ENCODE measurements around the gene TMEM204.

The TMEM204 gene

DNA sequence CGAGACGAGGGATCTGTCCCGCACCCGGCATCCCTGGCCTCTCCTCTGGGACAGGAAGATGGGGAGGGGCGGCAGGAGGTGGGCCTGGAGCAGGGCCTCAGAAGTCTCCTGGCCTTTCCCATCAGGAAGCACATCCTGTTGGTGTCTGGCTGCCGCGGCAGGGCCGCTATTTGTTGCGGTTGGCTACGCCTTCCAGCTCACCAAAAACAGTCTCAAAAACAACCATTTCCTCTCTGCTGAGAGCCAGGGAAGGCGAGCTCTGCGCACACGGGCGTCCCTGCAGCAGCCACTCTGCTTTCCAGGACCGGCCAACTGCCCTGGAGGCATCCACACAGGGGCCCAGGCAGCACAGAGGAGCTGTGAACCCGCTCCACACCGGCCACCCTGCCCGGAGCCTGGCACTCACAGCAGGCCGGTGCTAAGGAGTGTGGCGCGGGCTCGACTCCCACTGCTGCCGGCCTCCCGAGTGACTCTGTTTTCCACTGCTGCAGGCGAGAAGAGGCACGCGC is at the start of gene TMEM204:
Gene TMEM204 (plus strand): TSS at position 224 of the 509 bp plus-strand sequence. CDS start 610 bp downstream, outside the sequence.
- FAIRE-seq: no peak

DNA sequence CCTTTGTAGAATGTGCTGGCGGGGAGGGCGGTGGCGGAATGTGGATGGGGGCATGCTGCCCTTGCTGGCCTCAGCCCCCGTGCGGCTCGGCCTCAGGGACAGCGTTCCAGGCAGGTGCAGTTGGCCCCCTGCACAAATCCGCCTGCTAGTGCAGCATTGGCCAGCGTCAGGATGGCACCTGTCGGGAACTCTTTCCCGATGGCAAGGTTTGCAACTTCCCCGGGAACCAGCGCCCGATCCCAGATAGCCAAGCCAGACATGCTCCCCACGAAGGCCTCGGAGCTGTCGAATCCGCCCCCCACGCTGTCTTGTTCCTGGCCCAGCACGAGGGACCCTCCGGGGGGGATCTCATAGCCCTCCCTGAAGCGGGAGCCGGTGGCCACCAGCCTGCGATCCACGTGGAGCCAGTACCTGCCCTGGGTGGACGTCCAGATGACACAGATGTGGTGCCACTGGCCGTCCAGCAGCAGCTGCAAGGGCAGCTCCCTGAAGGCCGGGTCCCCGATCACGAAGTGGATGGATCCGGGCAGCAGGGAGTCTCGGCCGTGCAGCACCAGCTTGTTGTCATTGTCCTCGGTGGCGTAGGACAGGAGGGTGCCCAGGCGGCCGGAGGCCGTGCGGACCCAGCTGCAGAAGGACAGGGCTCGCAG is 47.5 kb upstream of the TMEM204 start:
- FAIRE-seq: no peak

DNA sequence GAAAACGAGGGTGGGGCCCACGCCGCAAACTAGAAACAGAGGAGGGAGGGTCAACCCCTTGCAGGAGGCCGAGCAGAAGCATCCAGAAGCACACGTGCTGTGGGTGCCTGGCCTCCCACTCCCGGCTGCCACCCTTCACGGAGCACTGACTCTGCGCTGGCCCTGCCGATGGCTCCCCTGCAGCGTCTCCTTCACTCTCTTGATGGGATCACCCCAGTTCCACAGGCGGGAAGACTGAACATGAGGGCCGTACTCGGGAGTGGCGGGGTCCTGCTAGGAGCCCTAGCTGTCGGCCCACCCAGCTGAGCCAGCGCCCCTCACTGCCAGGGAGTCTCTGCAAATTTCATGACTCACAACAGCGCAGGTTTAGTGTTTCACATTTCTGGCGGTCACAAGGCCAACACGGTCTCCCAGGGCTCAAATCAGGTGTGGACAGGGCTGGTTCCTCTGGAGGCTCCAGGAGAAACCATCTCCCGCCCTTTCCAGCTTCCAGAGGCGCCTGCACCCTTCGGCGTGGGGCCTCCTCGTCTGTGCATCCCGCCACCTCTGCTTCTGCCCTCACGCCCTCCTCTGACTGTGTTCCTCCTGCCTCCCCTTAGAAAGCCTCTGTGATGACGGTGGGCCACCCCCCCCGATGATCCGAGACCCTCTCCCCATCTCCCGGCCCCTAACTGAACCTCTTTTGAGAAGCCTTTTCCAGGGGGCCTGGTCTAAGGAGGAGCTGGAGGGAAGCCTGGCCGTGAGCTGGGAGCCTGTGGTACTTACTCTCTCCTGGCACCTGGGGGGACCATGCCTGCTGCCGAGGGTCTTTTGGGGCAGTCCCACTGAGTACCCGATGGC is 46.7 kb upstream of the TMEM204 start:
- FAIRE-seq: no peak

- no peak for FAIRE-seq
Measured at GRCh38 chr16:1487395-1488053, 45.9 kb upstream of the TMEM204 start.

DNA sequence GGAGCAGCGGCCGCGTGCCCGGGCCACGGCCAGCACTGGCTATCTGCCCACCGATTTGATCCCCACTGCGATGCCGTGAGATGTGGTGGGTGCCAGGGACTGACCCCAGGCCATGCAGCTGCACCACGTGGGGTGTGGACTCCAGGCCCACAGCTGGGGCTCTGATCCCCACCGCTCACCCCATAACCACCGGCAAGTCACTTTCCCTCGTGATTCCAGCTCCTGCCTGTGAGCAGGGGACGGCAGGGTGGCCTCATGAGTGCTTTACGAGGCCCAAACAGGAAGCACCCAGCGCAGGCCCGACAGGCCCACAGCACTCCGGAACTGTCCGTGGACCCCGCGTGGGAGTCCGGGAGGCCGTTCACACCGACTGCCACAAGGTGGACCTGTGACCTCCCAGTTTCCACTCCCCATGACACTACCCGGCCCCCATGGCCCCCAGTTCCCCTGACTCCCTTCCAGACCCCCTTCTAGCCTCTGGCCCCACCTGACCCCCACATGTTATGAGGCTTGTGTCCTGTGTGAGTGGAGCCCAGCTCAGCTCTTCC is 45.3 kb upstream of the TMEM204 start:
- no peak for FAIRE-seq

- FAIRE-seq: no peak
Measured at GRCh38 chr16:1488619-1489018, 44.8 kb upstream of the TMEM204 start, which contains the start of gene PTX4. Gene PTX4, minus strand, starts transcription at chr16:1488944. Its CDS starts 35 bp downstream, at chr16:1488909.

DNA sequence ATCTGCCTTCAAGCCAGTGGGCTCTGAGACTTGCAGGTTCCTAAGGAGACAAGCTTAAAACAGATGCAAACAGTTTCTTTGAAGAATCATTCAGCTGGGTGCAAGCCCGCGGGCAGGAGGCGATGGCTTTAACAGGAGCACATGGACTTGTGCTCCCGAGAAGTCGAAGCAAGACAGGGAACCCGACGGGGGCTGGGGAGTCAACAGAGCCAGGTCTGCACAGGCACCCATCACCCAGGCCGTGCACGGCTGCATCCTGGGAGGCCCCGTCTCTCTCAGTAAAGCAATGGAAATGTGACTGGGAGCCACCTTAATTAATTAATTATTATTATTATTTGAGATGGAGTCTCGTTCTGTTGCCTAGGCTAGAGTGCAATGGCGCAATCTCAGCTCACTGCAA is 44.4 kb upstream of the TMEM204 start:
- no peak for FAIRE-seq

DNA sequence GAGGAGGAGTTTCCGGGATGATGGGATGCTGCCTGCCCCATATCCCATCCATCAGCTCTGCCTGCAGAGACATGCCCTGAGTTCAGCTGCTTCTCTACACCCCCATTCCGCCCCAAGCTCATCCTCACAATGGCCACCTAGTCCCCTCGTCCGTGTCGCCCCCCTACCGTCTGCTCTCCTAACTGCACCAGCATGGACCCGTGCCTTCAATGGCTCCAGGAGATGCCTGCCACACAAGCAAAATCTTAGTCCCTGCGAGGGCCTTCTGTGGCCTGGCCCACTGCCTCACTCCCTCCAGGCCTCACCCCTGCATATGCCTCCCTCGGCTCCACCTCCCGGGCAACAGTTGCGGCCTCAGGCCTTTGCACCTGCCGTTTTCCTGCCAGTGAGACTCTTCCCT is 42.1 kb upstream of the TMEM204 start:
- no peak for FAIRE-seq

DNA sequence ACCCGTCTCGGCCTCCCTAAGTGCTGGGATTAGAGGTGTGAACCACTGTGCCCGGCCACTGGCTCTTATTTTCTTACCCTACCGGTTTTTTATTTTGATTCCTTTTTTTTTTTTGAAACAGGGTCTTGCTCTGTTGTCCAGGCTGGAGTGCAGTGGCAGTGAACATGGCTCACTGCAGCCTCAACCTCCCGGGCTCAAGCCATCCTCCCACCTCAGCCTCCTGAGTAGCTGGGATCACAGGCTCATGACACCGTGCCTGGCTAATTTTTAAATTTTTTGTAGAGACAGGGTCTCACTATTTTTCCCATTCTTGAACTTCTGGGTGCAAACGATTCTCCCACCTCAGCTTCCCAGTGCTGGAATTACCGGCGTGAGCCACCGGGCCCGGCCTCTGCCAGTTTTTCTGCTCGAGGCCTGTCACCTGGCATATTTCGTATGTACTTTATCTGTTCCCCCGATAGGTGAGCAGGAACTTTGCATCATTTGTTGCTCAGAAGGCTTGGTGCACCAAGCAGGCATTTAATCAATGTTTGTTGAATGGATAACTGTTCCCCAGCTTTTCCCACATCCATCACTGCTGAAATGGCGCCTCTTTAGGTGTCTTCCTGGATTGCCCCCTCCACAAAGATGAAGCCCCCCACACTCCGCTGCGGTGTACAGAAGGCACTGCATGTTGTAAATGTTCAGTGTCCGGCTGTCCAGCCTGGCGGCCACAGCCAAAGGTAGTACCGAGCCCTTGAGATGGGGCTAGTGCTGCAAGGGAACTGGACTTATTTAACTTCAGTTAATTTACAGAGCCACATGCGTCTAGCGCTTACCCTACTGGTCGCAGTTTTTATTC is 41.2 kb upstream of the TMEM204 start:
- no peak for FAIRE-seq

DNA sequence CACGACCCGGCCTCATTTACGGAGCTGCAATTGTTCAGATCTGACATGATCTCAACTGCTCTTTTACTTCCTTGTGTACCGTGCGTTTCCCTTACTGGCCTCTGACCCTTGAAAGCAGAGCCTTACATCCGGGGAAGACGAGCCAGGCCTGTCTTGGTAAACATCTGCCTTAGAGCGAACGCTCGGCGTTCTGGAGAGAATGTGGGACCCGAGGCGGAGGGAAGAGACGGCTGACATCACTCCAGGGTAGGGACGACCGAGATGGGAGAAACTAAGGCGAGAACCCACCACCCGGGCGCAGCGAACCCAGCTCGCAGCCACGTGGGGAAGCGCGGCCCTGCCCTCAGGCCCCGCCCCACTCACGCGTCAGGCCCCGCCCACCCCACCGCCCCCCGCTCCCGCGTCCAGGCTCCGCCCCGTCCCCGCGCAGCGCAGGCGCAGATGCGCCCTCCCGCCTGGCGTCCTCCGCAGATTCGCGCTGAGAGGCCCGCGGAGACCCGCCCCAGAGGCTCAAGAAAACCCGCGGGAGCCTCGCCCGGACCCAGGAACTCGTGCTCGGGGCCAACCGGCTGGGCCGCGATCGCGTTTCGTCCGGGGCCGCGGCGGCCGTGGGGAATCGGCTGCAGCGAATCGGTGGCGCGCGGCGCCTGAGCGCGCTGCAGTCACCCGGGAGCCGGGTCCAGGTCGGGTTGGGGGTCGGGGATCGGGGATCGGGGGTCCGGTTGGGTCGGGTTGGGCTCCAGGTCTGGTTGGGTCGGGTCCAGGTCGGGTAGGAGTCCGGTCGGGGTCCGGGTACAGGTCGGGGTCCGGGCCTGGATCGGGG is 40.3 kb upstream of the TMEM204 start, which contains the start of gene TELO2:
Gene TELO2 (plus strand): TSS at position 438 of the 823 bp plus-strand sequence. CDS start 922 bp downstream, outside the sequence.
- FAIRE-seq: no peak

GRCh38 chr16:1493746-1494094 is 39.7 kb upstream of the TMEM204 start:
- FAIRE-seq: no peak

- FAIRE-seq: no peak
Measured at GRCh38 chr16:1494129-1494640, 39.3 kb upstream of the TMEM204 start.

DNA sequence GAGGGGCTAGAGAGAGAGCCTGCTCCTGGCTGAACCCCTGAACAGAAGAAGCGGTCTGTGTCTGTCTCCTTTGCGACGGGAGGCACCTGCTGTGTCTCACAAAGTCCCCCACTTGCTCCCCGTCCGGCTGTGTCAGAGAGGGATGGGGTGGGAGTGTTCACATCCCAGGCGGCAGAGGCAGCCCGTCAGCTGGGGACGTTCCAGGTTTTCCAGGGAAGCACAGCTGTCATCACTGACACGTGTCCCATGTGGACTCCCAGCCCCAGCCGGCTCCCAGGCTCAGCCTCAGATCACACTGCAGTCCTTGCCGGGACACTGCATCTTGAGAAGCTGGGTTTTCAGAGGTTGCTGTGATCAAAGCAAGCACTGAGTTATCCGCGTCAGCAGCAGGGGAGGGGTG is 38.8 kb upstream of the TMEM204 start:
- no peak for FAIRE-seq

DNA sequence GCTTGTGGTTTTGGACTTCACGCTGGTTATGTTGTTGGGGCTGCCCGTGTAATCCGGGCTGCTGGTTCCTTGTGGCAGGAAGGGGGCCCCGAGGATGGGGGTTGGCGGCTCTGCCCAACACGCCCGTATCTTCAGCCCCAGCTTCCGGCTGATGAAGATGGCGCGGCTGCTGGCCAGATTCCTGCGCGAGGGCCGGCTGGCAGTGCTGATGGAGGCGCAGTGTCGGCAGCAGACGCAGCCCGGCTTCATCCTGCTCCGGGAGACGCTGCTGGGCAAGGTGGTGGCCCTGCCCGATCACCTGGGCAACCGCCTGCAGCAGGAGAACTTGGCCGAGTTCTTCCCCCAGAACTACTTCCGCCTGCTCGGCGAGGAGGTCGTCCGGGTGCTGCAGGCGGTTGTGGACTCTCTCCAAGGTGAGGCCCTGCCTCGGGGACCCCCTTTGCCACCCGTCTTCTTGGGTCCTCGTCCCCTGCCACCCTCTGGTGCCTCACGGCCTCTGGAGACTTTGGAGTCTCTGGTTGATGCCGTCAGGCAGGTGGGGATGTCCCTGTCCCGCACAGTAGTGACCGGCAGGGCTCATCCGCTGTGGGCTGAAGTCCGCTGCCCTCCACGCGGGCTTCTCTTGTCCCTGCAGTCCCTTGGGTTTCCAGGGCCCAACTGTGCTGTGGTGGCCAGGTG is 38.1 kb upstream of the TMEM204 start:
- no peak for FAIRE-seq

- no peak for FAIRE-seq
Measured at GRCh38 chr16:1495889-1496262, 37.6 kb upstream of the TMEM204 start.

DNA sequence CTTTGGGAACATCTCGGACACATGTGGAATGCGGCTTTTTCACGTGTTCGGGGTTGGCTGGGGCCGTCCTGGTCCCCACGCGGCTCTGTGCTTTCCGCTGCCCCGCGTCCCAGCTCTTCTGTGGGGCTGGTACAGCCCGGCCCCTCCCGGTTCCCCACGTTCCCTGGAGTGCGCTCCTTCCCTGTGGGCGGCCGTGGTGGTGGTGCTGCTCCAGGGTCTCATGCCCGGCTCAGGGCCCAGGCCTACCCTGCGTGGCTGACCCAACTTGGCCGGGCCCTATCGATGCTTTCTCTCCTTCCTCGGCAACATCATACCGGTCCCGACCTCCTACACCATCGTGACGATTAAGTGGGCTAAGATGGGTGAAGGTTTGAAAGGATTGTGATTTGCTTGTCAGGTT is 37.0 kb upstream of the TMEM204 start:
- FAIRE-seq: no peak

DNA sequence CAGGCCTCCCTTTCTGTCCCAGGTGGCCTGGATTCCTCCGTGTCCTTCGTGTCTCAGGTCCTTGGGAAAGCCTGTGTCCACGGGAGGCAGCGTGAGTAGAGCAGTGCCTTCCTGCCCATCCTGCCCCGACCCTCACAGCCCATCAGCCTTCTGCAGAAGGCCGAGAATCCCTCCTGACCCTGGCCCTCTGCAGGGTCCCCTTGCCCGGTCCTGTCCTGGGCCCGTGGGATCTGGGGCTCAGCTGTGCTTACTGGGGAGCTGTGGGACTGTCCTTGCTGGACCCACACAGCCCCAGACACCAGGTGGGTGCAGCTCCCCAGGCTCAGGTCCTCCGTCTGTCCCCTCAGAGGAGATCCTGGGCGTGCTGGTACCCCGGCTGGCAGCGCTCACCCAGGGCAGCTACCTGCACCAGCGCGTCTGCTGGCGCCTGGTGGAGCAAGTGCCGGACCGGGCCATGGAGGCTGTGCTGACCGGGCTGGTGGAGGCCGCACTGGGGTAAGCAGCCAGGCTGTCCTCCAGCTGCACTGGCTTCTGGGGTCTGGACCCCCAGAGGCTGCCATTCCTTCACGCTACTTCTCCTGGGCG is 36.4 kb upstream of the TMEM204 start:
- no peak for FAIRE-seq

DNA sequence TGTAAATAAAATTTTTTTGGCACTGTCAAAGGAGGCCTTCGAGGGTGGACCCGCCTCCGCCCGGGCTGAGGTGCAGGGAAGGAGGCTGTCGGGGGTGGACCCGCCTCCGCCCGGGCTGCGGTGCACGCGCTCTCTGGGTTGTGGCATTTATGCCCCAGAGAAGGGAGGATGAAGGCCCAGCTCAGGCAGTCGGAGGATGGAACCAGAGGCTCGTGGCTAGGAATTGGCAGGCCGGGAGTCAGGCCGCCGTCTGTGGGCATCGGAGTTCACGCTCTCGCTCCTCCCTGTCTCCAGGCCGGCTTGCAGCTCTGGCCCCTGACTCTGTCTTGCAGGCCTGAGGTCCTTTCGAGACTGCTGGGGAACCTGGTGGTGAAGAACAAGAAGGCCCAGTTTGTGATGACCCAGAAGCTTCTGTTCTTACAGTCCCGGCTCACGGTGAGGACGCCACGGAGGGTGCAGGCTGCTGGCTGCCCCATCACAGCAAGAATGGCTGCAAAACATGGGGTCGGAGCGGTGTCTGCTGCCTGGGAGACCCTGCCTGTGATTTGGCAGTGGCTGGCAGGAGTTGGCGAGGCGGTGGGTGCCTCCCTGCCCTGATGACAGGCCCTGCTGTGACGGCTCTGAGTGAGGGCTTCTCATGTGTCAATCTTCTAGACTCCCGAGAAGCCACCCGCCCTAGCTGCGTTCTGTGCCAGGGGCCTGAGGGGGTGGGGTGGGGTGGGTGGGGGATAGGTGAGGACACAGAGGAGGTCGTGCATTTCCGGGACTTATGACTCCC is 34.4 kb upstream of the TMEM204 start:
- FAIRE-seq: no peak
